ENCODE measurements around the gene VAV3. TPM values are rescaled to one million over a fixed set of nuclear protein-coding genes. Genes with fewer than 3 reads are reported as not detected.
A peak's percentile ranks its signal among the peaks of the same experiment; 100 is the strongest.

VAV3 gene
- total RNA-seq, 2 experiments from 2014 or later = 5.3 to 6.2 TPM

DNA sequence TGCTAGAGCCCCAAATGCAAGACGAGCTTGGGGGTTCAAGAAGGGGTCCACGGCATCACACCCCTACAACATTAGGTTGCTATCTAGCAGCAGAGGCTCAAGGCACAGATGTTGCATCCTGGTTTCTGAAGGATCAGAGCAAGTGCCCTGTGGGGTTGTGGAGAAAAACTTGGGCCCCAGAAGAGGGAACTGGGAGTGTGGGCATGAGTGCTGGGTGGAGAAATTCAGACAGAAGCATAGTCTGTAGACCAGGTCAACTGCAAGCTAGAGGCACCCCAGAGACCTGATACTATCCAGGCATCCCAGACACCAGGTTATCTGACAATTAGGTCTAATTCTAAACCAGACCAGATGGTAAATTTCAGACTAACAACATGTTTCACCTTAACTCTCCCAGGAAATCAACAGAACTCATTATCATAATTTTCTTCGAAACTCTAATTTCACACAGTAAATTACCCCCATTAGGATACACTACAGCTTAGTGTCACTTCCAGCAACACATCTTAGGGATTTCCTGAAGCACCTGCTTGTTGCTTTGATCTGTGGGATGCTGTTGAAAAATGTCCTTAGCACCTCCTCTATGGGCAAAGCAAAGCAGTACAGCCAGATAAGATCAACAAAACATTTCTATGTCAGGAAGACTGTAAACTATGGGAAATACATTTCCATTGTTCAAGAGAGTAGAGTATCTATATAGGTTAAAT is 179.3 kb downstream of the VAV3 start:
- peak overlapping the region; percentile 81 for H3K27ac Mint-ChIP-seq
- H3K4me1 Mint-ChIP-seq (ENCODE audit: low read depth) = peaks cover 53% of the 10 kb centered on the region
- DNase-seq = no peak
- POLR2A ChIA-PET = interaction anchor here (0.6 to 1.3 kb wide), 2 partner anchors 24 to 178 kb away, joined by 3 read pairs; no protein-coding TSS in a partner anchor
- H3K36me3 Mint-ChIP-seq (ENCODE audit: low read depth) = no peaks in the 10 kb centered on the region
- intact Hi-C loops (cut with micrococcal nuclease) = loop anchor here (5.0 to 10.0 kb wide), 3 partner anchors 109 to 177 kb away; no protein-coding TSS in a partner anchor
- no peak for ATAC-seq
- H3K4me3 Mint-ChIP-seq = peak overlapping the region; percentile 52
- TF ChIP-seq, protein P1, sequence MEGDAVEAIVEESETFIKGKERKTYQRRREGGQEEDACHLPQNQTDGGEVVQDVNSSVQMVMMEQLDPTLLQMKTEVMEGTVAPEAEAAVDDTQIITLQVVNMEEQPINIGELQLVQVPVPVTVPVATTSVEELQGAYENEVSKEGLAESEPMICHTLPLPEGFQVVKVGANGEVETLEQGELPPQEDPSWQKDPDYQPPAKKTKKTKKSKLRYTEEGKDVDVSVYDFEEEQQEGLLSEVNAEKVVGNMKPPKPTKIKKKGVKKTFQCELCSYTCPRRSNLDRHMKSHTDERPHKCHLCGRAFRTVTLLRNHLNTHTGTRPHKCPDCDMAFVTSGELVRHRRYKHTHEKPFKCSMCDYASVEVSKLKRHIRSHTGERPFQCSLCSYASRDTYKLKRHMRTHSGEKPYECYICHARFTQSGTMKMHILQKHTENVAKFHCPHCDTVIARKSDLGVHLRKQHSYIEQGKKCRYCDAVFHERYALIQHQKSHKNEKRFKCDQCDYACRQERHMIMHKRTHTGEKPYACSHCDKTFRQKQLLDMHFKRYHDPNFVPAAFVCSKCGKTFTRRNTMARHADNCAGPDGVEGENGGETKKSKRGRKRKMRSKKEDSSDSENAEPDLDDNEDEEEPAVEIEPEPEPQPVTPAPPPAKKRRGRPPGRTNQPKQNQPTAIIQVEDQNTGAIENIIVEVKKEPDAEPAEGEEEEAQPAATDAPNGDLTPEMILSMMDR (IDR thresholded peaks at IDR 0.05) = peak; percentile 24
- no peaks in the 10 kb centered on the region for H3K9me3 Mint-ChIP-seq
- CTCF ChIA-PET = interaction anchor here (0.9 to 17.5 kb wide), 6 partner anchors 26 to 341 kb away, joined by 3 to 350 read pairs (median 4); no protein-coding TSS in a partner anchor
- H3K27me3 Mint-ChIP-seq = no peaks in the 10 kb centered on the region

DNA sequence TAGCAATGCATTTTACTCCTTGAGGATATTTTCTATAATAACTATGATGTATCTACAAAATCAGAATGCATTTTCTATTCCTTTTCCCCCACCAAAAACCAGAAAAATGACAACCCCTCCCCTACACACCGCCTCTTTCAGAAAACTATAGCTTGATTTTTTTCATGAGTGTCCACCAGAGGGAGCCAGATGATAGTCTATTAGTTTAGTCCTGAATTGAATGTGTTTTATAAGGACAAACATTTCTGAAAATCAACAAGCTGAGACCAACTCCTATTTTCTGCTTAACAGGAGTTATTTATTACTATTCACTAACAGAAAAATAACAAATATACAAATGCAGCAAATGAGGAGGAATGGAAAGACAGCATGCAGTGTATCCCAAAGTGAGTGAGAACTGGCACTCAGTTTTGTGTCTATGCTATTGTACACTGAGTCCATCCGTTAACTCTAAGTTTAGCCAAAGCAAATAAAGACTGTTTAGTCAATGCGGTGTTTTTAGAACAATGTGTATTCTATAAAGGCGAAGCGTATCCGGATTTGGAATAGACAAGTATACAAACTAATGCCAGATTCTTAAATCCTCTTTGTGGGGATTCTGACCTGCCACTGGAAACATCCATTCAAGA is 182.6 kb downstream of the VAV3 start:
- Mint-ChIP-seq H3K27me3 (no peaks in the 10 kb centered on the region), H3K9me3 (no peaks in the 10 kb centered on the region), H3K36me3 (ENCODE audit: low read depth) (no peaks in the 10 kb centered on the region), H3K4me1 (ENCODE audit: low read depth) (peaks cover 29% of the 10 kb centered on the region), H3K27ac (no peak overlapping the region), H3K4me3 (no peak overlapping the region)
- intact Hi-C loops (cut with micrococcal nuclease) = loop anchor here (1.0 to 10.0 kb wide), 3 partner anchors 112 to 343 kb away; no protein-coding TSS in a partner anchor
- TF ChIP-seq, protein P1 (IDR thresholded peaks at IDR 0.05) = peak; percentile 82
- peak; percentile 48 for DNase-seq
- CTCF ChIA-PET = interaction anchor here (0.8 to 17.5 kb wide), 52 partner anchors 10 to 862 kb away, joined by 3 to 350 read pairs (median 4); partner anchors contain the start of gene VAV3
- ATAC-seq = no peak
- POLR2A ChIA-PET = interaction anchor here (1.3 to 1.6 kb wide), 2 partner anchors 341 to 343 kb away, joined by 4 to 5 read pairs; no protein-coding TSS in a partner anchor

DNA sequence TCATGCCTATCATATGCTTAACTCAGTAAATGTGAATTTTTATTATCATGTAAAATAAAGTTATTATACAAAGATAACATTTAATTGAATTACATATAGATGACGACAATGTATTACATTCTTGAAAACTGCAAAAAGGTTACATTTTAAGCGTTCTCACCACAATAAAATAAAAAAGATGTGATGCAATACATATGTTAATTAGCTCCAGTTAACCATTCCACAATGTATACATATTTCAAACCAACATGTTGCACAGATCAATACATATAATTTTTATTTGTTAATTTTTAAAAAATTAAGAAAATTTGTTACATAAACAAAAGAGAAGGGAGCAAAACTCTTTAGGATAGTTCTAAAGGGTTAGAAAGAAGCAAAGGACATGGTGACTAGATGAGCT is 183.7 kb downstream of the VAV3 start:
- POLR2A ChIA-PET = no interaction called here
- CTCF ChIA-PET = interaction anchor here (1.0 to 17.5 kb wide), 18 partner anchors 11 to 780 kb away, joined by 3 to 350 read pairs (median 5); no protein-coding TSS in a partner anchor
- Mint-ChIP-seq H3K4me3 (no peak overlapping the region), H3K27me3 (no peaks in the 10 kb centered on the region), H3K9me3 (no peaks in the 10 kb centered on the region), H3K36me3 (ENCODE audit: low read depth) (no peaks in the 10 kb centered on the region), H3K4me1 (ENCODE audit: low read depth) (peaks cover 19% of the 10 kb centered on the region), H3K27ac (no peak overlapping the region)
- intact Hi-C loops (cut with micrococcal nuclease) = loop anchor here (10.0 kb wide), 2 partner anchors 114 to 154 kb away; no protein-coding TSS in a partner anchor
- DNase-seq (no peak), ATAC-seq (no peak)
- TF ChIP-seq, protein P1 (IDR thresholded peaks at IDR 0.05) = no peak

DNA sequence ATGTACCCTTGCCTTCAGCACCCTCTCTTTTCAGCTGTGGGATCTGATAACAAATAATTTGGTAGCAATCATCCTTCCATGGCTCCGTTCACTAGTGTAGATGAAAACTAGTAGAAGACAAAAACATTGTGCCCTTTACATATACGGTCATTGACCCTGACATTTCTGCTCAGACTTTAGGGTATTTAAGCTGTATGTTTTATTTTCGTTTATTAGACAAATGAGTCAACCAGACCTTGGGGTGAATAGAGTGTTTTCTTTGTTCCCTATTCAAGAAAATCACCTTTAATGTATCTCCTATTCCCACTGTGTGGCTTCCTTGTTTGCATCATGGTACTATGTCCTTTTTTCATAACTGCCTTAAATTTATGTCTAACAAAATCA is 187.3 kb downstream of the VAV3 start:
- ChIA-PET POLR2A (interaction anchor here (0.9 to 1.0 kb wide), 2 partner anchors 344 to 347 kb away, joined by 3 to 5 read pairs; no protein-coding TSS in a partner anchor), CTCF (interaction anchor here (0.7 to 17.5 kb wide), 3 partner anchors 27 to 349 kb away, joined by 4 to 350 read pairs (median 4); no protein-coding TSS in a partner anchor)
- no peak overlapping the region for H3K4me3 Mint-ChIP-seq
- H3K27ac Mint-ChIP-seq = no peak overlapping the region
- intact Hi-C loops (cut with micrococcal nuclease) = no loop called here
- ATAC-seq = no peak
- no peaks in the 10 kb centered on the region for H3K27me3 Mint-ChIP-seq
- H3K9me3 Mint-ChIP-seq = no peaks in the 10 kb centered on the region
- H3K4me1 Mint-ChIP-seq (ENCODE audit: low read depth) = no peaks in the 10 kb centered on the region
- TF ChIP-seq, protein P1 (IDR thresholded peaks at IDR 0.05) = no peak
- H3K36me3 Mint-ChIP-seq (ENCODE audit: low read depth) = no peaks in the 10 kb centered on the region
- no peak for DNase-seq
